ENCODE measurements around the gene APOL4.

APOL4 gene

DNA sequence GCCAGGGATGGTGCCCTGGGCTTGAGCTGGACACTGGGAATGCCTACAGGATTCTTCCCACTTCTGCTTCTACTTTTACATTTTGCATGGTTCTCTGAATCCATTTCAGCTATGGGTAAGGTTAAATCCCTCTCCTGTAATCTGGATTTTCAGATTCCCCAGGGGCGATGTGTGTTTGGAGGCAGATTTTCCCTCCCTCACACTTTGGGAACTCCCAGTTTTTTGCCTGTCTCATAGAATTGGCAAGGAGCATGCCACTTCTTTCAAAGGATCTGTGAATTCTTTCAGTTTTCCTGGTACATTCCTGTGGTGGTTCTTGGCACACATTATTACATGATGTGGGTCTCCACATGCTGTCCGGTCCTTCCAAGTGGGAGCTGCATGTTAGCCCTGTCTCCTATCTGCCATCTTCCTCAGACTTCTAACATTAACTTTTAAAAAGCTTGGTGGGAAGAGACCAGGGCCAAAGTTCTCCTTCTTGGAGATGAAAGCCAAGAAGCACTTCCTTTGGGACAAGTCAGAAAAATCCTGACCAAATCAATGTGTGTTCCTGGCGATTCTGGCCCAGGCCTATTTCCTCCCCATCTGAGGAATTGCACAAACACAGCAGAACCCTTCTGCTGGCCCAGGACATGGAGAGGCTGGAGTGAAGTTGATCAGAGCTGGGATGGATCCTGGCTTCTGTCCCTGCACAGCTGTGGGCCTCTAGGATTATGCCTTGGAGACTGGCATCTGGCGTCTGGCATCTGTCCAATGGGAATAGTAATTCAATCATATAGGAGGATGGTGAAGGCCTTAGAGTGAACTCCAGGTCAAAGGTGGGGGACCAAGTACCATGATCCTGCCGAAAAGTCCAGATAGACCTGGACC is 43.1 kb upstream of the APOL4 start:
- H3K79me2 ChIP-seq (ENCODE audit: insufficient read depth, low read length) = no peaks in the 10 kb centered on the region
- no peaks in the 10 kb centered on the region for H4K20me1 ChIP-seq (ENCODE audit: insufficient read depth, low read length)
- no peaks in the 10 kb centered on the region for H3K36me3 ChIP-seq (ENCODE audit: insufficient read depth, low read length)
- H3K9me3 ChIP-seq (ENCODE audit: low read length) = 0 out of 2 replicates have a peak, but pooled peaks cover 4% of the 10 kb centered on the region
- TF ChIP-seq EZH2 (IDR thresholded peaks at IDR 0.05; ENCODE audit: borderline replicate concordance, low read length) = no peak
- TF ChIP-seq, protein P1, sequence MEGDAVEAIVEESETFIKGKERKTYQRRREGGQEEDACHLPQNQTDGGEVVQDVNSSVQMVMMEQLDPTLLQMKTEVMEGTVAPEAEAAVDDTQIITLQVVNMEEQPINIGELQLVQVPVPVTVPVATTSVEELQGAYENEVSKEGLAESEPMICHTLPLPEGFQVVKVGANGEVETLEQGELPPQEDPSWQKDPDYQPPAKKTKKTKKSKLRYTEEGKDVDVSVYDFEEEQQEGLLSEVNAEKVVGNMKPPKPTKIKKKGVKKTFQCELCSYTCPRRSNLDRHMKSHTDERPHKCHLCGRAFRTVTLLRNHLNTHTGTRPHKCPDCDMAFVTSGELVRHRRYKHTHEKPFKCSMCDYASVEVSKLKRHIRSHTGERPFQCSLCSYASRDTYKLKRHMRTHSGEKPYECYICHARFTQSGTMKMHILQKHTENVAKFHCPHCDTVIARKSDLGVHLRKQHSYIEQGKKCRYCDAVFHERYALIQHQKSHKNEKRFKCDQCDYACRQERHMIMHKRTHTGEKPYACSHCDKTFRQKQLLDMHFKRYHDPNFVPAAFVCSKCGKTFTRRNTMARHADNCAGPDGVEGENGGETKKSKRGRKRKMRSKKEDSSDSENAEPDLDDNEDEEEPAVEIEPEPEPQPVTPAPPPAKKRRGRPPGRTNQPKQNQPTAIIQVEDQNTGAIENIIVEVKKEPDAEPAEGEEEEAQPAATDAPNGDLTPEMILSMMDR (IDR thresholded peaks at IDR 0.05; ENCODE audit: low read length) = no peak
- H3K27ac ChIP-seq (ENCODE audit: low read depth, low read length, poor library complexity, severe bottlenecking) = no peak overlapping the region
- no peaks in the 10 kb centered on the region for H3F3A ChIP-seq (ENCODE audit: insufficient read depth, low read length)
- H3K27me3 ChIP-seq (ENCODE audit: insufficient read depth, low read length) = no peaks in the 10 kb centered on the region
- H3K4me1 ChIP-seq (ENCODE audit: insufficient read depth, low read length, severe bottlenecking) = peaks cover 4% of the 10 kb centered on the region
- no peak overlapping the region for H3K9ac ChIP-seq (ENCODE audit: low read length)
- no peak overlapping the region for H3K4me2 ChIP-seq (ENCODE audit: low read length)
- H3K9me2 ChIP-seq (ENCODE audit: low read depth, low read length) = no peaks in the 10 kb centered on the region
- no peak overlapping the region for H2AFZ ChIP-seq (ENCODE audit: low read length)
- no peak overlapping the region for H3K4me3 ChIP-seq (ENCODE audit: low read depth, low read length, poor library complexity, severe bottlenecking)

DNA sequence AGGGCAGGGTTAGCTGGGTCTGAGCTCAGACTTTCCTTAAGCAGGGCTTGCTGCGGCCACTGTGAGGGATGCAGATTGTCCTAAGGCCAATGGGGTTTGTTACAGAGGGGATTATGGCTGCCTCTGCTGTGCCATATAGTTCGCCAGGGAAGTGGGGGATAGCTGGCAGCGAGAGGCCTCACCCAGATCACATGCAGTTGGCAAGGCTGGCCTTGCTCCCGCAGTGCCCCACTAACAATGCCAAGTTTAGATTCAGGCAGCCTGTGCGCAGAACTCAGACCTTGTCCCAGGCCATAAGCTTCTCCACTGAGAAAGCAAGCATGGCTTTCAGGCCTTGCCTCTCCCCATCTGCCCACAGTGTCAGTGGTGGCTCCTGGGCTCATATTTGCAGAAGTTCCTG is 42.4 kb upstream of the APOL4 start:
- TF ChIP-seq EZH2 (IDR thresholded peaks at IDR 0.05; ENCODE audit: borderline replicate concordance, low read length) = no peak
- TF ChIP-seq, protein P1 (IDR thresholded peaks at IDR 0.05; ENCODE audit: low read length) = no peak
- Histone ChIP-seq H3K27me3 (ENCODE audit: insufficient read depth, low read length) (no peaks in the 10 kb centered on the region), H2AFZ (ENCODE audit: low read length) (no peak overlapping the region)

DNA sequence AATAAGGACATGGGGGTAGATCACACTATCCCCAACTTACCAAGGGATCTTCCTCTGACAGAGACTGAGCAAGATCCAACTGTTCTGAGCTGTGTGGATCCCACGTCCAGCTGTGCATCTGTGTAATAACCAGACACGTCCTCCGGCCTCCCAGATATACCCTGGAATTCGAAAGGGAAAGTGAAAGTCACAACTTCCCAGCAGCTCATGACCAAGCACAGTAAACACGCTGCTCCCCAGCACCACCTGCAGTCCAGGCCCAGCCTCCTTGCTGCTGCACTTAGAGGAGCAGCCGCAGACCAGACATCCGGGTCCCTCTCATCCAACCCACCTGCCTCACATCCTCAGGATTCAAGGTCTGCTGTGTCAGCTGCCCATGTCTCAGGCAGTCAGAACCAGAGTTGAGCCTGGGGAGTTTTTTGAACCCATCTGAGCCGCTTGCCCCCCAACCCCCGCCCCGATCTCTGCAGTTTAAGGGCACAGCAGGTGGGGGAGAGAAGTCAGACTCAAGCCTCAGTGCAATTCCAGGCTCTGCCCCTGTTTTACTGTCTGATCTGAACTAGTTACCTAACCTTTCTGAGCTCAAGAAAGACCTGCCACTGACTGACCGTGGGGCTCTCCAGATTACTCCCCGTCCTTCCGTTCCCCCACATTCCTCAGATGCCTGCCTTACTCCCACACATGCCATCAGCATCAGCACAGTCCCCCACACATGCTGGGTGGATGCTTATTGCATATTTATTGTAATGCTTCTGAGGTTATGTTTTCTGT is 38.0 kb upstream of the APOL4 start, which contains the start of gene APOL2:
Gene APOL2 (minus strand): TSS at position 127 of the 771 bp plus-strand sequence. CDS start 6,365 bp downstream, outside the sequence.
- H3F3A ChIP-seq (ENCODE audit: insufficient read depth, low read length) = no peaks in the 10 kb centered on the region
- H3K4me3 ChIP-seq (ENCODE audit: low read depth, low read length, poor library complexity, severe bottlenecking) = peak within 1 kb of the TSS; percentile 98
- H3K9me3 ChIP-seq (ENCODE audit: low read length) = no peaks in the 10 kb centered on the region
- peaks cover 18% of the 10 kb centered on the region for H3K36me3 ChIP-seq (ENCODE audit: insufficient read depth, low read length)
- peak within 1 kb of the TSS; percentile 97 for H3K4me2 ChIP-seq (ENCODE audit: low read length)
- H4K20me1 ChIP-seq (ENCODE audit: insufficient read depth, low read length) = no peaks in the 10 kb centered on the region
- peak within 1 kb of the TSS; percentile 97 for H3K9ac ChIP-seq (ENCODE audit: low read length)
- peaks cover 12% of the 10 kb centered on the region; the same call in 1 of the 2 replicates for H3K79me2 ChIP-seq (ENCODE audit: insufficient read depth, low read length)
- H3K27ac ChIP-seq (ENCODE audit: low read depth, low read length, poor library complexity, severe bottlenecking) = peak within 1 kb of the TSS; percentile 83
- H3K9me2 ChIP-seq (ENCODE audit: low read depth, low read length) = no peaks in the 10 kb centered on the region
- H3K4me1 ChIP-seq (ENCODE audit: insufficient read depth, low read length, severe bottlenecking) = peaks cover 27% of the 10 kb centered on the region
- peak within 1 kb of the TSS; percentile 90 for H2AFZ ChIP-seq (ENCODE audit: low read length)
- H3K27me3 ChIP-seq (ENCODE audit: insufficient read depth, low read length) = no peaks in the 10 kb centered on the region
- TF ChIP-seq, protein P1 (IDR thresholded peaks at IDR 0.05; ENCODE audit: low read length) = peak; percentile 71
- TF ChIP-seq EZH2 (IDR thresholded peaks at IDR 0.05; ENCODE audit: borderline replicate concordance, low read length) = no peak

More for the DNA sequence above, 42.4 kb upstream of the APOL4 start:
- no peak overlapping the region for H3K4me3 ChIP-seq (ENCODE audit: low read depth, low read length, poor library complexity, severe bottlenecking)
- H3K27ac ChIP-seq (ENCODE audit: low read depth, low read length, poor library complexity, severe bottlenecking) = no peak overlapping the region
- no peaks in the 10 kb centered on the region for H3F3A ChIP-seq (ENCODE audit: insufficient read depth, low read length)
- no peak overlapping the region for H3K4me2 ChIP-seq (ENCODE audit: low read length)
- no peaks in the 10 kb centered on the region for H3K9me2 ChIP-seq (ENCODE audit: low read depth, low read length)
- peaks cover 2% of the 10 kb centered on the region; the same call in 1 of the 2 replicates for H3K79me2 ChIP-seq (ENCODE audit: insufficient read depth, low read length)
- H3K4me1 ChIP-seq (ENCODE audit: insufficient read depth, low read length, severe bottlenecking) = peaks cover 7% of the 10 kb centered on the region
- H3K9me3 ChIP-seq (ENCODE audit: low read length) = no peaks in the 10 kb centered on the region
- H3K9ac ChIP-seq (ENCODE audit: low read length) = no peak overlapping the region
- H4K20me1 ChIP-seq (ENCODE audit: insufficient read depth, low read length) = no peaks in the 10 kb centered on the region
- H3K36me3 ChIP-seq (ENCODE audit: insufficient read depth, low read length) = no peaks in the 10 kb centered on the region

Measured in OCI-LY1 (cell line).